ENCODE results near the gene TRIM17.

TRIM17 gene

GRCh38 chr1:228417483-228418203 is 982 bp upstream of the TRIM17 start:
- no peak for DNase-seq (ENCODE audit: low spot score)

- DNase-seq (ENCODE audit: low spot score) = no peak
Observed at GRCh38 chr1:228417061-228417460, 400 bp upstream of the TRIM17 start.

GRCh38 chr1:228415853-228416216 is 826 bp downstream of the TRIM17 start:
- no peak for DNase-seq (ENCODE audit: low spot score)

GRCh38 chr1:228415221-228415620 is 1.4 kb downstream of the TRIM17 start:
- no peak for DNase-seq (ENCODE audit: low spot score)

GRCh38 chr1:228414511-228415211 is 2.0 kb downstream of the TRIM17 start:
- no peak for DNase-seq (ENCODE audit: low spot score)

- no peak for DNase-seq (ENCODE audit: low spot score)
Observed at GRCh38 chr1:228413241-228414010, 3.2 kb downstream of the TRIM17 start.

- DNase-seq (ENCODE audit: low spot score) = no peak
Observed at GRCh38 chr1:228411548-228412430, 4.9 kb downstream of the TRIM17 start.

- DNase-seq (ENCODE audit: low spot score) = no peak
Observed at GRCh38 chr1:228411121-228411520, 5.5 kb downstream of the TRIM17 start.

GRCh38 chr1:228410671-228411070 is 6.0 kb downstream of the TRIM17 start:
- no peak for DNase-seq (ENCODE audit: low spot score)

- no peak for DNase-seq (ENCODE audit: low spot score)
Observed at GRCh38 chr1:228410015-228410414, 6.6 kb downstream of the TRIM17 start.

- DNase-seq (ENCODE audit: low spot score) = no peak
Observed at GRCh38 chr1:228408869-228409805, 7.5 kb downstream of the TRIM17 start.

- no peak for DNase-seq (ENCODE audit: low spot score)
Observed at GRCh38 chr1:228408041-228408868, 8.4 kb downstream of the TRIM17 start.

GRCh38 chr1:228407106-228408040 is 9.3 kb downstream of the TRIM17 start:
- DNase-seq (ENCODE audit: low spot score) = no peak

GRCh38 chr1:228405979-228406228 is 10.8 kb downstream of the TRIM17 start:
- DNase-seq (ENCODE audit: low spot score) = no peak

GRCh38 chr1:228405200-228405978 is 11.3 kb downstream of the TRIM17 start:
- no peak for DNase-seq (ENCODE audit: low spot score)

GRCh38 chr1:228404107-228404720 is 12.4 kb downstream of the TRIM17 start:
- no peak for DNase-seq (ENCODE audit: low spot score)

- DNase-seq (ENCODE audit: low spot score) = no peak
Observed at GRCh38 chr1:228403231-228403631, 13.4 kb downstream of the TRIM17 start.

- DNase-seq (ENCODE audit: low spot score) = no peak
Observed at GRCh38 chr1:228402641-228403025, 14.0 kb downstream of the TRIM17 start.

Measured in COLO829 (cell line).